ENCODE results near the gene AOC3.
"Not testable (repeated sequence)": the region's sequence is repeated elsewhere in the genome, so short reads cannot be mapped to it uniquely, and the experiment has no call there.

Gene AOC3

DNA sequence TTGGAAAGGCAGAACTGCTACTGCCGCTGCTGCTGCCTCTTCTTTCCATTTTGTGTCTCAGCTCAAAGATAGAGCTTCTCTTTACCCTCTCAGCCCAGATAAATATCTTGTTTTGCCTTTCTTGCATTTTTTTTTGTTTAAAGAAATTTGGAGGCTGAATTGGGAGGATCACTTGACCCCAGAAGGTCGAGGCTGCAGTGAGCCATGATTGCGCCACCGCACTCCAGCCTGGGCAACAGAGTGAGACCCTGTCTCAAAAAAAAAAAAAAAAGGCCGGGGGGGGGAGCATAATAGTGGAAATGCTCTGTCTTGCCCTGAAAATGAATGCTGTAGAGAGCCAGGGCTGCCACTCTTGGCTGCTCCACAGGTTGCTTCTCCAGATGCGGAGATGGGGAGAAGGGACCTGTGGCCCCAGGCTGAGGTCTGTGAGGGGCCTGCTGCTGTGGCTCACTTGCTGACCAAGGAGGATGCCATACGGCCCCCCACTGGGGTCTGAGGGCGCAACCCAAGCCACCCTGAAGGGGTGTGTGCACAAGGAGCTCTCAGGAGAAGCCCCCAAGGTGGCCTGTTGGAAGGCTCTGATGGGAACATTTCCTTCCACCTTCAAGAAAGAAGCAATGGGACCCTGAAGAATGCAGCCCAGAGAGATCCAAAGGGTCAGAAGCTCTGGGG is 28.1 kb downstream of the AOC3 start:
- no peak overlapping the region for H3K4me3 ChIP-seq (ENCODE audit: low read depth, low read length)
- TF ChIP-seq, protein P1, sequence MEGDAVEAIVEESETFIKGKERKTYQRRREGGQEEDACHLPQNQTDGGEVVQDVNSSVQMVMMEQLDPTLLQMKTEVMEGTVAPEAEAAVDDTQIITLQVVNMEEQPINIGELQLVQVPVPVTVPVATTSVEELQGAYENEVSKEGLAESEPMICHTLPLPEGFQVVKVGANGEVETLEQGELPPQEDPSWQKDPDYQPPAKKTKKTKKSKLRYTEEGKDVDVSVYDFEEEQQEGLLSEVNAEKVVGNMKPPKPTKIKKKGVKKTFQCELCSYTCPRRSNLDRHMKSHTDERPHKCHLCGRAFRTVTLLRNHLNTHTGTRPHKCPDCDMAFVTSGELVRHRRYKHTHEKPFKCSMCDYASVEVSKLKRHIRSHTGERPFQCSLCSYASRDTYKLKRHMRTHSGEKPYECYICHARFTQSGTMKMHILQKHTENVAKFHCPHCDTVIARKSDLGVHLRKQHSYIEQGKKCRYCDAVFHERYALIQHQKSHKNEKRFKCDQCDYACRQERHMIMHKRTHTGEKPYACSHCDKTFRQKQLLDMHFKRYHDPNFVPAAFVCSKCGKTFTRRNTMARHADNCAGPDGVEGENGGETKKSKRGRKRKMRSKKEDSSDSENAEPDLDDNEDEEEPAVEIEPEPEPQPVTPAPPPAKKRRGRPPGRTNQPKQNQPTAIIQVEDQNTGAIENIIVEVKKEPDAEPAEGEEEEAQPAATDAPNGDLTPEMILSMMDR (IDR thresholded peaks at IDR 0.05; ENCODE audit: insufficient read depth, low read depth, low read length, missing control alignments) = no peak
- no peak for DNase-seq (ENCODE audit: low read depth)

DNA sequence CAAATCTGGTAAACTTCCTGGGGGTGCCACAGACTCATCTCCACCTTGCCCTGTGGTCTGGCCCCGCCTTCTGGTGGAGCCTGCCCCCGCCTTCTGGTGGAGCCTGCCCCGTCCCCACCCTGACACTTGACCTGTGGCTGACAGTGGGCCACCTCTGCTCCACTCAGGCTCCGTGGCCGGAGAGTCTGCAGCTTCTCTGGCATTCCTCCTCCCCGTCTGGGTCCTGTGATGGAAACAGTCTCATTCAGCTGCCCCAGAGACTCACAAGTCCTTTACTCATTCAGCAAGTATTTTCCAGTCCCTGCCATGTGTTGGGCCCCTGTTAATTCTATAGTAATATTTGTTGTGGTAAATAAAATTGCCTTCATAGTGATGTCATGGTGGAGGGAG is 28.6 kb downstream of the AOC3 start:
- TF ChIP-seq, protein P1 (IDR thresholded peaks at IDR 0.05; ENCODE audit: insufficient read depth, low read depth, low read length, missing control alignments) = no peak
- no peak overlapping the region for H3K4me3 ChIP-seq (ENCODE audit: low read depth, low read length)
- no peak for DNase-seq (ENCODE audit: low read depth)

DNA sequence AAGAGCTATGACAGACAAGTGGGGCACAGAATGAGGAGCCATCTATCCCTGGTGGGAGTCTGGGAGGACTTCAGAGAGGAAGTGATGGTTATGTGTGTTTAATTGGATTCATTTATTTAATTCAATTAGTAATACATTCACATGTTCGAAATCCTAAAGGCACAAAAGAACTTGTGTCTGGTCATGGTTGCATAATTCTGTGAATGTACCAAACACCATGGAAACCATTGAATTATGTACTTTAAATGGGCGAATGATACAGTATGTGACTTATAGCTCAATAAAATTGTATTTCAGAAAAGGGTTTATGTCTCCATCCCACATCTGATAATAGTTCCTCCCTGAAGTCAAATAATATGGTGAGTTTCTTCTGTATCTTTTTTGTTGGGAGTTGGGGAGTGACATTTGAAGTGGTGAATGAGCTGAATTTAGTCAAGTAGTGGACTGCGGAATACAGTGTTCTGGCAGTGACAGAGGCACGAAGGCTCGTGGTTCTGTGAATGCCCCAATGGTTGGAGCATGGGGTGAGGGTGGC is 29.8 kb downstream of the AOC3 start:
- TF ChIP-seq, protein P1 (IDR thresholded peaks at IDR 0.05; ENCODE audit: insufficient read depth, low read depth, low read length, missing control alignments) = no peak
- no peak overlapping the region for H3K4me3 ChIP-seq (ENCODE audit: low read depth, low read length)
- no peak for DNase-seq (ENCODE audit: low read depth)

DNA sequence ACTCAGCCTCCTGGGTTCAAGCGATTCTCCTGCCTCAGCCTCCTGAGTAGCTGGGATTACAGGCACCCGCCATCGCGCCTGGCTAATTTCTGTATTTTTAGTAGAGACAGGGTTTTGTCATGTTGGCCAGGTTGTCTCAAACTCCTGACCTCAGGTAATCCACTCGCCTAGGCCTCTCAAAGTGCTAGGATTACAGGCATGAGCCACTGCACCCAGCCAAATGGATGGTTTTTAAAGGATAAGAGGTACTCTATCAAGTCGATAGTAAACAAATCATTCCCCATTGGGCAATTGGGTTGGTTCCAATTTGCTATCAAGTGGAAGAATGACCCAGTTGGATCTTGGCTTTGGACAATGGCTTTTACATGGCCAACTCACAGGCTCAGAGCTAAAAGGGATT is 30.7 kb downstream of the AOC3 start:
- DNase-seq (ENCODE audit: low read depth); H3K4me3 ChIP-seq (ENCODE audit: low read depth, low read length): not testable (repeated sequence)

DNA sequence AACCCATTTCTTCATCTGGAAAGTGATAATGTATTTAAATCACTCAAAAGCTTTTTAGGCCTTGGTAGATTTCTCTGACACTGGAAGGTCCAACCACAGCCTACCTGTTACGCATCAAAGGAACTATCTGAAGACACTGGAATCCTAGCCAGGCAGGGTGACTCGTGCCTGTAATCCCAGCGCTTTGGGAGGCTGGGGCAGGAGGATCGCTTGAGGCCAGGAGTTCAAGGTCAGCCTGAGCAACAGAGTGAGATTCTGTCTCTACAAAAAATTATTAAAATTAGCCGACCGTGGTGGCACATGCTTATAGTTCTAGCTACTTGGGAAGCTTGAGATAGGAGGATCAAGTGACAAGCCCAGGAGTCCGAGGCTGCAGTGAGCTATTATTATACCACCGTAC is 31.2 kb downstream of the AOC3 start:
- no peak overlapping the region for H3K4me3 ChIP-seq (ENCODE audit: low read depth, low read length)
- DNase-seq (ENCODE audit: low read depth) = no peak
- TF ChIP-seq, protein P1 (IDR thresholded peaks at IDR 0.05; ENCODE audit: insufficient read depth, low read depth, low read length, missing control alignments) = no peak

DNA sequence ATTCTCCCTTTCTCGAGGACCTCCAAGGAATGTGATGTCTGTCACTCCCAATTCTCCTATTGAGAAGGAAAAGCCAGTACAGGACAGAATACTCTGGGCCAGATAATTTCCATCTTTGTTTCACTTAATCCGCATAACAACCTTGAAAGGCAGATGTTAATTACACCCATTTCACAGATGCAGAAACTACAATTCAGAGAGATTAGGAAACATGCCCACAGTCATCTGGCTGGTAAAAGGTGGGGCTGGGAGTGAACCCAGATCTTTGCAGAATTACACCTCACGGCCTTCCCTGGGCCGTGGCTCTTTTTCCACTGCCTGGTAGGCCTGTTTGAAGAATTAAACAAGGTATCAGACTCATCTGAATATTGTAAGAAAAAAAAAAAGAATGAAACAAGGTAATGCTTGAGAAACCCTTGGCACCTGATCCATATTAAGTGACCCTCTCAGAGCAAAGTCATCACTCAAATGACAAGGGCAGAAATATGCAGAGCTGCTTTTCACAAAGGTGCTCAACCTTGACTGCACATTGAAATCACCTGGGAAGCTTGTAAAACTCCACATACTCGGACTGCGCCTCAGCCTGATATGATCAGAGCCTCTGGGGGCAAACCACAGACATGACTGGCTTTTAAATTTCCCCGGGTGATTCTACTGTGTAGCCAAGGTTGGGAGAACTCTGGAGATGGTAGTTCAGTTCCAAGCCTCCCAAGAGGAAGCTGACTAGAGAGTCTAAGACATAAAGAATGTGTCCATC is 33.0 kb downstream of the AOC3 start:
- TF ChIP-seq, protein P1 (IDR thresholded peaks at IDR 0.05; ENCODE audit: insufficient read depth, low read depth, low read length, missing control alignments) = no peak
- DNase-seq (ENCODE audit: low read depth) = no peak
- no peak overlapping the region for H3K4me3 ChIP-seq (ENCODE audit: low read depth, low read length)

DNA sequence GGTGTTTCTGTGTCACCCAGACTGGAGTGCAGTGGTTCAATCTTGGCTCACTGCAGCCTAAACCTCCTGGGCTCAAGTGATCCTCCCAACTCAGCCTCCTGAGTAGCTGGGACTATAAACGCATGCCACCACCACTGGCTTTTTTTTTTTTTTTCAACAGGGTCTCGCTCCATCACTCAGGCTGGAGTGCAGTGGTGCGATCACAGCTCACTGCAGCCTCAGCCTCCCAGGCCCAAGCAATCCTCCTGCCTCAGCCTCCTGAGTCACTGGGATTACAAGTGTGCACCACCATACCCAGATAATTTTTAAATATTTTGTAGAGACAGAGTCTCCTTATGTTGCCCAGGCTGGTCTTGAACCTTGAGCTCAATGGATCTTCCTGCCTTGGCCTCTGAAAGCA is 34.8 kb downstream of the AOC3 start:
- not testable (repeated sequence) for DNase-seq (ENCODE audit: low read depth)

More for the DNA sequence above, 34.8 kb downstream of the AOC3 start:
- H3K4me3 ChIP-seq (ENCODE audit: low read depth, low read length) = not testable (repeated sequence)

Data from GM12865 (cell line).